Measurements from ENCODE around the gene POU2F1. TPM values are rescaled to one million over a fixed set of nuclear protein-coding genes. Genes with fewer than 3 reads are reported as not detected.
A peak's percentile ranks its signal among the peaks of the same experiment; 100 is the strongest.
"Not testable (repeated sequence)": the region's sequence is repeated elsewhere in the genome, so short reads cannot be mapped to it uniquely, and the experiment has no call there.

POU2F1 gene
- total RNA-seq, 1 donor from 2014 or later: 4.7 TPM

- ATAC-seq (no peak), DNase-seq (ENCODE audit: low spot score) (no peak)
These were observed 18.6 kb upstream of the POU2F1 start for GRCh38 chr1:167202049-167202448.

- ATAC-seq; DNase-seq (ENCODE audit: low spot score): not testable (repeated sequence)
These were observed 15.2 kb upstream of the POU2F1 start for GRCh38 chr1:167205306-167206050.

- no peak for ATAC-seq
- no peak for DNase-seq (ENCODE audit: low spot score)
These were observed 14.4 kb upstream of the POU2F1 start for GRCh38 chr1:167206166-167206835.

GRCh38 chr1:167207940-167208623, 12.6 kb upstream of the POU2F1 start:
- no peak for DNase-seq (ENCODE audit: low spot score)
- no peak for ATAC-seq

- DNase-seq (ENCODE audit: low spot score) (no peak), ATAC-seq (no peak)
These were observed 12.1 kb upstream of the POU2F1 start for GRCh38 chr1:167208624-167208976.

- no peak for ATAC-seq
These were observed 11.6 kb upstream of the POU2F1 start for GRCh38 chr1:167209044-167209443.

GRCh38 chr1:167210966-167211674, 9.6 kb upstream of the POU2F1 start:
- ATAC-seq: no peak
- no peak for DNase-seq (ENCODE audit: low spot score)

More at GRCh38 chr1:167209044-167209443, 11.6 kb upstream of the POU2F1 start:
- DNase-seq (ENCODE audit: low spot score): no peak

- DNase-seq (ENCODE audit: low spot score) (no peak), ATAC-seq (no peak)
These were observed 8.7 kb upstream of the POU2F1 start for GRCh38 chr1:167212025-167212424.

- ATAC-seq (no peak), DNase-seq (ENCODE audit: low spot score) (no peak)
These were observed 3.9 kb upstream of the POU2F1 start for GRCh38 chr1:167216809-167217208.

GRCh38 chr1:167219194-167219593, 1.5 kb upstream of the POU2F1 start:
- ATAC-seq: no peak
- DNase-seq (ENCODE audit: low spot score): no peak

- peak; percentile 87 for DNase-seq (ENCODE audit: low spot score)
- ATAC-seq: peak; percentile 55
These were observed 795 bp upstream of the POU2F1 start for GRCh38 chr1:167219646-167220536.

GRCh38 chr1:167221126-167221737, 546 bp downstream of the POU2F1 start:
- peak; percentile 62 for DNase-seq (ENCODE audit: low spot score)
- peak; percentile 33 for ATAC-seq

GRCh38 chr1:167221738-167222610, 1.3 kb downstream of the POU2F1 start:
- DNase-seq (ENCODE audit: low spot score) (peak; percentile 81), ATAC-seq (peak; percentile 59)

GRCh38 chr1:167223144-167224103, 2.7 kb downstream of the POU2F1 start:
- DNase-seq (ENCODE audit: low spot score): no peak
- no peak for ATAC-seq

GRCh38 chr1:167224734-167225235, 4.1 kb downstream of the POU2F1 start:
- not testable (repeated sequence) for DNase-seq (ENCODE audit: low spot score); ATAC-seq

- DNase-seq (ENCODE audit: low spot score) (no peak), ATAC-seq (no peak)
These were observed 5.2 kb downstream of the POU2F1 start for GRCh38 chr1:167225920-167226319.

GRCh38 chr1:167227934-167228378, 7.3 kb downstream of the POU2F1 start:
- ATAC-seq: no peak

More at GRCh38 chr1:167227934-167228378, 7.3 kb downstream of the POU2F1 start:
- DNase-seq (ENCODE audit: low spot score): no peak
